Mucosa of descending colon (tissue), 3 donors: Measurements from ENCODE around the gene SLC25A39. TPM values are rescaled to one million over a fixed set of nuclear protein-coding genes. Genes with fewer than 3 reads are reported as not detected.

Experiments
- ATAC-seq: fragments of 200-7000 bp; cut with Tn5 transposase; one replicate; pipeline ENCODE4 v1.9.1; 2020; ENCODE audit warnings: mild to moderate bottlenecking, moderate library complexity
- DNase-seq, 3 donors: peaks; one replicate each; pipeline ENCODE4 v3.0.0-alpha.2; 2020
- H3K36me3 ChIP-seq: fragments of 200-600 bp; one replicate; pipeline ENCODE4 v1.8.0; 2021; ENCODE audit warnings: low read depth, mild to moderate bottlenecking
- H3K4me1 ChIP-seq: fragments of 200-600 bp; one replicate; pipeline ENCODE4 v1.8.0; 2021; ENCODE audit warnings: low read depth, mild to moderate bottlenecking
- H3K4me3 ChIP-seq: fragments of 200-600 bp; one replicate; pipeline ENCODE4 v1.8.0; 2021; ENCODE audit warnings: mild to moderate bottlenecking
- H3K9me3 ChIP-seq: fragments of 200-600 bp; one replicate; pipeline ENCODE4 v1.8.0; 2021; ENCODE audit warnings: mild to moderate bottlenecking
- CTCF ChIP-seq: fragments of 200-600 bp; IDR thresholded peaks from one replicate; pipeline ENCODE4 v1.8.0; 2022; ENCODE audit warnings: antibody characterized with exemption, mild to moderate bottlenecking
- intact Hi-C, 2 donors: fragments of 100-400 bp; cut with DNase I in 1 of 2; cut with micrococcal nuclease in 1 of 2; formaldehyde crosslinking; loops; one replicate each; pipeline versions ENCODE4 v1.11.0 to v1.11.1; 2022; cut with DNase I, micrococcal nuclease
- total RNA-seq, 3 donors: library from RNA; stranded (reverse); fragmentation: NEBNext Ultra II Directional in 2 of 3; extraction: Animal tissue kit (Norgen Biotek cat#: 25700) in 2 of 3; gene quantifications; one replicate each; pipeline versions ENCODE4 v1.2.1 to v1.2.4, GENCODE V29; 2021 to 2023
- donor health status: DM: no; HTN: no; CAD: no; lungs with moderate emphysema.
- donor health status: DM: no; HTN: no; CAD: no.
- donor health status: DM: no; HTN: yes; CAD: no.

Gene SLC25A39
- total RNA-seq, 3 donors from 2014 or later, result 91.8 to 142 (median 133) TPM

GRCh38 chr17:44363613-44364159 is 39.1 kb upstream of the SLC25A39 start, which contains the start of gene FAM171A2:
TSS of gene FAM171A2 (minus strand) at chr17:44363853. CDS start at chr17:44363714, 139 bp downstream.
- Histone ChIP-seq H3K36me3 (no peaks in the 10 kb centered on the region), H3K4me3 (no peak within 1 kb of the TSS), H3K9me3 (no peaks in the 10 kb centered on the region), H3K4me1 (peaks cover 7% of the 10 kb centered on the region)
- ATAC-seq, result peak; percentile 94
- peak; percentile 90 for TF ChIP-seq CTCF
- peak in 2 of 3 donors; percentile 55 to 74 for DNase-seq
- intact Hi-C loops, result no loop called here

DNA sequence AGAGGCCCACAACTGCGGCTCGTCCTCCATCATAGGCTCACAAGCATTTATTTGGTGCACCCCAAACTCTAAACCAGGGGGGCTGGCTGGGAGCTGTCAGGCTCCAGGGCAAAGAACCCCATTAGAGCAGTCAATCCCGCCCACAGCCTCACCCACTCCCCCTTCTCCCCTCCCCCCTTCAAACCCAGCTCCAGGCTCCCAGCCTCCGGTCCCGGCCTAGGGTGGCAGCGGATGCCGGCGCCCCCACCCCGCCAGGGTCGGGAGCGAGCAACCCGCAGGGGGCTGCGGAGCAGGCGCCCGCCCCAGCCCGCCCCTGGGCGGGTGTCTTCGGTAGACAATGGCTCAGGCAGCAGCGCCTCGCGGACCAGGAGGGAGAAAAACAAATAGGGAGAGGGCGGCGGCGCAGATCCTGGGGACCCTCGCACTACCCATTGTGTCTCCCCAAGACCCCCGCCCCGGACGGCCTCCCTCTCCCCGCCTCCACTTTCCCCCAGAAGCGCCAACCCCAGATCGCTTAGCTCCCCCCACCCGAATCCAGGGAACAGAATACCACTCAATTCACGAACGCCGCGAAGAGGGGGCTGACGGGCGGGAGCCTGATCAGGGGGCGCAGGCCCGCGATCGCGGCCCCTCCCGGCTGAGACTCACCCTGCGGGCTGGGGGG is 38.5 kb upstream of the SLC25A39 start:
- peaks cover 7% of the 10 kb centered on the region for H3K4me1 ChIP-seq
- ATAC-seq, result peak; percentile 41
- intact Hi-C loops, result no loop called here
- DNase-seq, result no peak
- no peaks in the 10 kb centered on the region for H3K9me3 ChIP-seq
- no peak for TF ChIP-seq CTCF
- no peaks in the 10 kb centered on the region for H3K36me3 ChIP-seq
- H3K4me3 ChIP-seq, result no peak overlapping the region

GRCh38 chr17:44362459-44362948 is 37.9 kb upstream of the SLC25A39 start:
- no peaks in the 10 kb centered on the region for H3K36me3 ChIP-seq
- no peak for DNase-seq
- no peaks in the 10 kb centered on the region for H3K9me3 ChIP-seq
- no peak for ATAC-seq
- H3K4me3 ChIP-seq, result no peak overlapping the region
- no peak for TF ChIP-seq CTCF
- H3K4me1 ChIP-seq, result peaks cover 7% of the 10 kb centered on the region
- intact Hi-C loops, result no loop called here

DNA sequence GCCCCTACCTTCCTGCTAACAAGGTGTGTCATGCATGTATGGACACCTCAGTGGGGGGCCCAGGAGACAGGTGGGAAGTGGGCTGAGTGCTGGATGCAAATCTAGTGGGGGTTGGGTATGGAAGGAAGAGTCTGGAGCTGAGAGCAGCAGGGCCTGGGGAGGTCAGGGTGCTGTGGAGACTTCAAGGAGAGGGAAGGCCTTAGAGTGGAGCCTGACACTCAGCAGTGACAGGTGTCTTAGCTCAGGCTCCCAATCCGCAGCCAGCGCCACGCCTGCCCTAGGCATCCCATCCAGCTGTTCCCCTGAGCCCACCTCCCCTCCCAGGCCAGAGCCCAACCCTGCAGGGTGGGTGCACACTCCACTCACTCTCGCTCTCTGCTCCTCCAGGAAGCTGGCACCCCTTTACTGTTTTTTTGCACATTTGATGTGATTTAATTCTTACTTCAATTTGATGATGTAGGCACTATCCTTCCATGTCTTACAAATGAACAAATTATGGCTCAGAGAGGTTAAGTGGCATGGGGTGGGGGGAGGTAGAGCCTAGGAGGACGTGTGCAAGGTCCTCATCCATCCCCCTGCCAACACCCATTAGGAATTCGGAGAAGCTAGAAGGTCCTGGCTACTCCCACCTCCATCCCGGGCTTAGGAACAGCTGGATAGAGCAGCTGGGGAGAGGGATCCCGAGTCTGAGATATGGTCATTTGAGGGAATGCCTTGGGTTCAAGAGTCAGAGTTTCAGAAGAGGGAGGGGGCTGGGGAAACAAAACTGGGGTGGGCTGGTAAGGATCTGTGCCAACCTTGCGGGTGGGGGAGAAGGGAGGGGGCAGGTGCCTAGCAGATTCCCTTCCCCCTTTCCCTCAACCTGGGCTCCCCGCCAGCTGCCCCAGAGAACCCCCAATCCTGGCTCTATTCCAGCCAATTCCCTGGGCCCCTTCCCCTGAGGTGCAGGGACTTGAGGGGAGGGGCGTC is 37.0 kb upstream of the SLC25A39 start:
- Histone ChIP-seq H3K9me3 (no peaks in the 10 kb centered on the region), H3K4me1 (peaks cover 7% of the 10 kb centered on the region), H3K36me3 (no peaks in the 10 kb centered on the region), H3K4me3 (no peak overlapping the region)
- intact Hi-C loops, result no loop called here
- no peak for ATAC-seq
- no peak for TF ChIP-seq CTCF
- no peak for DNase-seq

DNA sequence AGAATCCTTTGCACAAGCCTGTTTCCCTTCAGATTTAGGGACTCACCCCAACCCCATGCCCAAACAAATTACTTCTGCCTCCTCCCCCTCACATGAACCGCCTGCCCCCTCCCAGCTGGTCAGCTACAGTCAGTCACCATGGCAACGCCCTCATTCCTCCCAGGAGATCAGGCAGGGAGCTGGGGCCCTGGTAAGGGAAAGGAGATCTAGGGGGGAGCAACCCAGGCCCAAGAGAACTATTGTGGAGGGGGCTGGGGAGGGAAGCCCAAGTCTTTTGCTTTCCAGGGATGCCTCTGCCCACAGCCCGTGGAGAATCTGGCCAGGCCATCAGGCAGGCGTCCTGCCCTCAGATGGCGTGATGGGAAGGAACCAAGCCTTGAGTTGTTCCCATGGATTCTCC is 36.2 kb upstream of the SLC25A39 start:
- intact Hi-C loops, result no loop called here
- ATAC-seq (no peak), DNase-seq (no peak)
- Histone ChIP-seq H3K9me3 (no peaks in the 10 kb centered on the region), H3K4me1 (peaks cover 7% of the 10 kb centered on the region), H3K36me3 (no peaks in the 10 kb centered on the region), H3K4me3 (no peak overlapping the region)
- no peak for TF ChIP-seq CTCF
